Measurements from ENCODE around the gene FLNA. TPM values are rescaled to one million over a fixed set of nuclear protein-coding genes. Genes with fewer than 3 reads are reported as not detected.
A peak's percentile ranks its signal among the peaks of the same experiment; 100 is the strongest.

FLNA gene
- total and polyA plus RNA-seq, 9 of the 15 experiments (the other 6 are each of a cell fraction or from before 2014, with no cell fraction given): 6.2 to 735 (median 135) TPM

- Histone ChIP-seq H3K4me3 (no peak overlapping the region), H3K9ac (ENCODE audit: insufficient read depth in 1 of 2, low read depth in 2 of 2, low read length in 2 of 2) (no peak overlapping the region), H3K4me1 (replicated peaks in 1 of 2; ENCODE audit: control insufficient read depth in 2 of 2, insufficient read depth in 2 of 2, low read length in 2 of 2) (peaks cover 3 to 50% of the 10 kb centered on the region in 2 experiments; a peak in 3 of 5 replicates), H2AFZ (ENCODE audit: low read depth, low read length) (no peak overlapping the region), H3K27me3 (ENCODE audit: control insufficient read depth in 2 of 2, insufficient read depth in 2 of 2, low read length in 2 of 2) (no peaks in the 10 kb centered on the region), H3K27ac (ENCODE audit: extremely low read depth, low read depth, low read length) (no peak overlapping the region), H3K4me2 (ENCODE audit: insufficient read depth, low read length) (no peak overlapping the region), H4K20me1 (replicated peaks; ENCODE audit: control insufficient read depth, insufficient read depth, low read length) (peaks cover 13% of the 10 kb centered on the region), H3K79me2 (ENCODE audit: control insufficient read depth, insufficient read depth, low read length) (no peaks in the 10 kb centered on the region), H3K36me3 (ENCODE audit: control insufficient read depth, insufficient read depth, low read length) (peaks cover 75% of the 10 kb centered on the region; the same call in 2 of the 3 replicates), H3K9me1 (ENCODE audit: control insufficient read depth, insufficient read depth, low read length) (no peaks in the 10 kb centered on the region), H3K9me3 (replicated peaks; ENCODE audit: control insufficient read depth, insufficient read depth, low read depth, low read length) (no peaks in the 10 kb centered on the region)
- WGBS (ENCODE audit: insufficient coverage, low coverage, missing lambda C conversion rate): 78% methylated on average over 11 of the region's 19 CpGs
- BruUV-seq (replicated peaks): no TSS peak
- ChIA-PET POLR2A (interaction anchor here (1.4 kb wide), 1 partner anchor 15 kb away, joined by 3 read pairs; no protein-coding TSS in a partner anchor), CTCF (ENCODE audit: low intra/inter-chr PET ratio) (no interaction called here)
- ATAC-seq (no peak), FAIRE-seq (no peak), DNase-seq (ENCODE audit: extremely low read depth in 1 of 4, low spot score in 3 of 4) (no peak)
- TF ChIP-seq ZNF507 (tag; conservative IDR thresholded peaks at IDR 0.05) (no peak), RBFOX2 (IDR thresholded peaks at IDR 0.05; ENCODE audit: low read depth, low read length) (peak; percentile 29)
- in situ Hi-C loops (cut with MboI): no loop called here
- intact Hi-C loops (cut with micrococcal nuclease): no loop called here
These were observed 23.8 kb downstream of the FLNA start for GRCh38 chrX:154350429-154351182.

- ATAC-seq (no peak), FAIRE-seq (no peak), DNase-seq (ENCODE audit: extremely low read depth in 1 of 4, low spot score in 3 of 4) (no peak)
- peaks cover 3 to 50% of the 10 kb centered on the region in 2 experiments; a peak in 3 of 5 replicates for H3K4me1 ChIP-seq (replicated peaks in 1 of 2; ENCODE audit: control insufficient read depth in 2 of 2, insufficient read depth in 2 of 2, low read length in 2 of 2)
- H3K4me2 ChIP-seq (ENCODE audit: insufficient read depth, low read length): no peak overlapping the region
- no TSS peak for BruUV-seq (replicated peaks)
- H2AFZ ChIP-seq (ENCODE audit: low read depth, low read length): no peak overlapping the region
- in situ Hi-C loops (cut with MboI): no loop called here
- H3K36me3 ChIP-seq (ENCODE audit: control insufficient read depth, insufficient read depth, low read length): peaks cover 69% of the 10 kb centered on the region; the same call in 2 of the 3 replicates
- H3K27me3 ChIP-seq (ENCODE audit: control insufficient read depth in 2 of 2, insufficient read depth in 2 of 2, low read length in 2 of 2): no peaks in the 10 kb centered on the region
- intact Hi-C loops (cut with micrococcal nuclease): no loop called here
- ChIA-PET POLR2A (interaction anchor here (1.4 kb wide), 1 partner anchor 15 kb away, joined by 3 read pairs; no protein-coding TSS in a partner anchor), CTCF (ENCODE audit: low intra/inter-chr PET ratio) (no interaction called here)
- H3K79me2 ChIP-seq (ENCODE audit: control insufficient read depth, insufficient read depth, low read length): no peaks in the 10 kb centered on the region
- H4K20me1 ChIP-seq (replicated peaks; ENCODE audit: control insufficient read depth, insufficient read depth, low read length): peaks cover 13% of the 10 kb centered on the region
- peak overlapping the region in 1 of 2 experiments; percentile 4; a peak in 1 of 4 replicates for H3K9ac ChIP-seq (ENCODE audit: insufficient read depth in 1 of 2, low read depth in 2 of 2, low read length in 2 of 2)
- 0 out of 2 replicates have a peak, but pooled peaks have one; percentile 9 for TF ChIP-seq SUPT5H (IDR thresholded peaks at IDR 0.05)
- TF ChIP-seq RBM39 (optimal IDR thresholded peaks at IDR 0.05; ENCODE audit: low read depth, low read length): no peak
- no peak overlapping the region for H3K4me3 ChIP-seq
- H3K9me1 ChIP-seq (ENCODE audit: control insufficient read depth, insufficient read depth, low read length): no peaks in the 10 kb centered on the region
- H3K9me3 ChIP-seq (replicated peaks; ENCODE audit: control insufficient read depth, insufficient read depth, low read depth, low read length): no peaks in the 10 kb centered on the region
- 83% methylated on average over 14 of the region's 15 CpGs for WGBS (ENCODE audit: insufficient coverage, low coverage, missing lambda C conversion rate)
- no peak overlapping the region for H3K27ac ChIP-seq (ENCODE audit: extremely low read depth, low read depth, low read length)
These were observed 24.5 kb downstream of the FLNA start for GRCh38 chrX:154349979-154350378.
